ENCODE measurements around the gene TIMM22.
"Not testable (repeated sequence)": the region's sequence is repeated elsewhere in the genome, so short reads cannot be mapped to it uniquely, and the experiment has no call there.

TIMM22 gene

GRCh38 chr17:1040216-1040600 is 43.3 kb downstream of the TIMM22 start:
- DNase-seq: no peak

GRCh38 chr17:1041746-1042145 is 44.8 kb downstream of the TIMM22 start:
- no peak for DNase-seq

- no peak for DNase-seq
Observed at GRCh38 chr17:1042486-1042885, 45.6 kb downstream of the TIMM22 start.

GRCh38 chr17:1043601-1044251 is 46.8 kb downstream of the TIMM22 start:
- DNase-seq: peak in 1 of 2 experiments; percentile 42

- not testable (repeated sequence) for DNase-seq
Observed at GRCh38 chr17:1044387-1045009, 47.6 kb downstream of the TIMM22 start.

- DNase-seq: no peak
Observed at GRCh38 chr17:1045456-1045855, 48.5 kb downstream of the TIMM22 start.

GRCh38 chr17:1047177-1047878 is 50.4 kb downstream of the TIMM22 start:
- DNase-seq: no peak

- no peak for DNase-seq
Observed at GRCh38 chr17:1047879-1048470, 51.0 kb downstream of the TIMM22 start.

GRCh38 chr17:1048516-1049115 is 51.7 kb downstream of the TIMM22 start:
- not testable (repeated sequence) for DNase-seq

- DNase-seq: no peak
Observed at GRCh38 chr17:1049446-1050225, 52.7 kb downstream of the TIMM22 start.

GRCh38 chr17:1050246-1050995 is 53.5 kb downstream of the TIMM22 start:
- no peak for DNase-seq

GRCh38 chr17:1050996-1051925 is 54.3 kb downstream of the TIMM22 start:
- no peak for DNase-seq

All from NCI-H187 (cell line).